H1 (cell line): ENCODE results near the gene PRR3. TPM values are rescaled to one million over a fixed set of nuclear protein-coding genes. Genes with fewer than 3 reads are reported as not detected.

ENCODE experiments used
- CTCF ChIA-PET: fragments of 300-600 bp; sonication (Branson Sonifier 250); formaldehyde crosslinking; loops from one replicate; lab custom pipeline; 2021; ENCODE audit not compliant: partially characterized antibody; lab: Charles Lee
- POLR2A ChIA-PET: fragments of 300-600 bp; sonication (Branson Sonifier 250); formaldehyde crosslinking; loops from one replicate; lab custom pipeline; 2021; ENCODE audit warnings: inconsistent platforms; ENCODE audit not compliant: partially characterized antibody; lab: Charles Lee
- DNase-seq, 2 experiments: peaks; one replicate each; pipeline versions ENCODE4 v3.0.0 to v3.0.0-alpha.2; 2010 to 2022; ENCODE audit warnings: low spot score in 2 of 2, low read depth in 1 of 2, mixed read lengths in 1 of 2
- FAIRE-seq: peaks from 2 replicates; lab custom pipeline; 2011; peaks lifted over from hg19 to GRCh38; lab: Jason Lieb, UNC
- H2AFZ ChIP-seq: 2 replicates; pipeline ENCODE4 v1.8.1; 2012; ENCODE audit warnings: low read length, inconsistent platforms
- H2AK5ac ChIP-seq: 2 replicates; pipeline ENCODE4 v1.6.1; 2013; ENCODE audit warnings: low read depth, low read length
- H2BK120ac ChIP-seq: replicated peaks from 2 replicates; pipeline ENCODE3; 2013; ENCODE audit warnings: low read depth, low read length, inconsistent platforms
- H2BK12ac ChIP-seq: 2 replicates; pipeline ENCODE4 v1.6.1; 2013; ENCODE audit warnings: low read depth, low read length
- H2BK15ac ChIP-seq: 2 replicates; pipeline ENCODE4 v1.6.1; 2013; ENCODE audit warnings: low read length
- H2BK20ac ChIP-seq: 2 replicates; pipeline ENCODE4 v1.6.1; 2013; ENCODE audit warnings: low read length
- H2BK5ac ChIP-seq: 2 replicates; pipeline ENCODE4 v1.6.1; 2013; ENCODE audit warnings: low read depth, low read length
- H3K14ac ChIP-seq: 2 replicates; pipeline ENCODE4 v1.6.1; 2013; ENCODE audit warnings: inconsistent platforms; ENCODE audit not compliant: insufficient read length
- H3K18ac ChIP-seq: 2 replicates; pipeline ENCODE4 v1.6.1; 2013; ENCODE audit warnings: low read length; ENCODE audit errors: extremely low read depth
- H3K23ac ChIP-seq: 2 replicates; pipeline ENCODE4 v1.6.1; 2013; ENCODE audit warnings: inconsistent platforms; ENCODE audit not compliant: insufficient read length
- H3K23me2 ChIP-seq: 2 replicates; pipeline ENCODE4 v1.6.1; 2013; ENCODE audit warnings: low read depth, low read length
- H3K27ac ChIP-seq: 2 replicates; pipeline ENCODE4 v1.6.1; 2011; ENCODE audit warnings: low read depth, low read length, inconsistent platforms
- H3K27me3 ChIP-seq, 4 experiments: replicated peaks in 1 of 4; 1 replicate in 1 of 4; 2 replicates in 3 of 4; pipeline versions ENCODE4 v1.6.1 to v1.8.1; 2011 to 2013; ENCODE audit warnings: low read length in 3 of 4, mild to moderate bottlenecking in 3 of 4, inconsistent platforms in 2 of 4, mixed read lengths in 2 of 4, moderate library complexity in 1 of 4; ENCODE audit not compliant: control insufficient read depth in 3 of 4, insufficient read depth in 3 of 4; ENCODE audit errors: extremely low read depth in 1 of 4
- H3K36me3 ChIP-seq, 4 experiments: 2 replicates each; pipeline versions ENCODE4 v1.6.1 to v1.8.1; 2011 to 2013; ENCODE audit warnings: mild to moderate bottlenecking in 4 of 4, low read length in 3 of 4, moderate library complexity in 2 of 4, control low read depth in 1 of 4, inconsistent platforms in 1 of 4; ENCODE audit not compliant: insufficient read depth in 4 of 4, control insufficient read depth in 2 of 4
- H3K4ac ChIP-seq: replicated peaks from 2 replicates; pipeline ENCODE3; 2013; ENCODE audit warnings: low read length, low read depth, mixed read lengths, inconsistent platforms; ENCODE audit not compliant: insufficient read length
- H3K4me1 ChIP-seq, 4 experiments: replicated peaks in 1 of 4; 1 replicate in 1 of 4; 2 replicates in 3 of 4; pipeline versions ENCODE4 v1.6.1 to v1.8.1; 2011 to 2013; ENCODE audit warnings: low read length in 3 of 4, inconsistent platforms in 2 of 4, mixed read lengths in 1 of 4; ENCODE audit not compliant: insufficient read depth in 4 of 4, control insufficient read depth in 3 of 4
- H3K4me2 ChIP-seq, 2 experiments: 2 replicates each; pipeline versions ENCODE4 v1.6.1 to v1.8.1; 2011 to 2013; ENCODE audit warnings: low read depth in 2 of 2, low read length in 2 of 2, control low read depth in 1 of 2, inconsistent platforms in 1 of 2, mild to moderate bottlenecking in 1 of 2; ENCODE audit not compliant: insufficient read depth in 1 of 2
- H3K4me3 ChIP-seq, 4 experiments: fragments of 200-600, 300-600 bp in 1 of 4; sonication (generic), shearing (Covaris generic), sonication (Bioruptor Twin) in 1 of 4; 2 replicates each; pipeline versions ENCODE4 v1.5.1 to v1.8.1; 2011 to 2016; ENCODE audit warnings: low read length in 4 of 4, low read depth in 3 of 4, control low read depth in 2 of 4, inconsistent platforms in 2 of 4, mild to moderate bottlenecking in 2 of 4, mixed read lengths in 1 of 4, moderate library complexity in 1 of 4; ENCODE audit not compliant: insufficient read depth in 2 of 4; ENCODE audit errors: extremely low read depth in 1 of 4
- H3K56ac ChIP-seq: replicated peaks from 2 replicates; pipeline ENCODE3; 2013; ENCODE audit warnings: low read depth, mild to moderate bottlenecking, mixed read lengths, low read length, inconsistent platforms; ENCODE audit not compliant: insufficient read length
- H3K79me1 ChIP-seq: 2 replicates; pipeline ENCODE4 v1.6.1; 2013; ENCODE audit warnings: low read depth, low read length, control low read depth
- H3K79me2 ChIP-seq, 2 experiments: 2 replicates each; pipeline versions ENCODE4 v1.6.1 to v1.8.1; 2012 to 2013; ENCODE audit warnings: low read length in 2 of 2, mild to moderate bottlenecking in 2 of 2, inconsistent platforms in 1 of 2; ENCODE audit not compliant: insufficient read depth in 2 of 2, control insufficient read depth in 1 of 2
- H3K9ac ChIP-seq, 4 experiments: replicated peaks in 1 of 4; 1 replicate in 1 of 4; 2 replicates in 3 of 4; pipeline versions ENCODE4 v1.6.1 to v1.8.1; 2011 to 2013; ENCODE audit warnings: low read depth in 3 of 4, low read length in 3 of 4, control low read depth in 2 of 4, mild to moderate bottlenecking in 2 of 4, moderate library complexity in 2 of 4, inconsistent platforms in 1 of 4; ENCODE audit errors: extremely low read depth in 1 of 4
- H3K9me3 ChIP-seq, 2 experiments: 2 replicates each; pipeline versions ENCODE4 v1.6.1 to v1.8.1; 2012 to 2013; ENCODE audit warnings: mild to moderate bottlenecking in 2 of 2, moderate library complexity in 2 of 2, control low read depth in 1 of 2, inconsistent platforms in 1 of 2, low read depth in 1 of 2, low read length in 1 of 2, mixed read lengths in 1 of 2; ENCODE audit not compliant: insufficient read depth in 2 of 2
- H4K20me1 ChIP-seq, 2 experiments: replicated peaks in 1 of 2; 2 replicates each; pipeline versions ENCODE3 to v1.8.1; 2011 to 2013; ENCODE audit warnings: inconsistent platforms in 2 of 2, low read length in 2 of 2, mild to moderate bottlenecking in 1 of 2; ENCODE audit not compliant: insufficient read depth in 2 of 2, control insufficient read depth in 1 of 2
- H4K5ac ChIP-seq: 2 replicates; pipeline ENCODE4 v1.6.1; 2013; ENCODE audit warnings: low read length, low read depth, mixed read lengths, inconsistent platforms; ENCODE audit not compliant: insufficient read length
- H4K8ac ChIP-seq: 2 replicates; pipeline ENCODE4 v1.8.0; 2013; ENCODE audit warnings: mild to moderate bottlenecking, moderate library complexity, low read length, inconsistent platforms; ENCODE audit not compliant: insufficient read depth; ENCODE audit errors: extremely low read depth
- H4K91ac ChIP-seq: replicated peaks from 2 replicates; pipeline ENCODE3; 2013; ENCODE audit warnings: low read length, mixed read lengths, inconsistent platforms; ENCODE audit not compliant: insufficient read length
- CHD1 ChIP-seq: IDR thresholded peaks from 2 replicates; pipeline ENCODE4 v1.6.1; 2012; ENCODE audit warnings: low read depth, low read length, improper control_type of control experiment
- GABPA ChIP-seq: IDR thresholded peaks from 2 replicates; pipeline ENCODE4 v1.6.1; 2011; ENCODE audit warnings: mild to moderate bottlenecking, low read length, moderate library complexity, borderline replicate concordance; ENCODE audit not compliant: insufficient read depth
- TEAD4 ChIP-seq: IDR thresholded peaks from 2 replicates; pipeline ENCODE4 v1.6.1; 2012; ENCODE audit warnings: low read depth, low read length, inconsistent platforms, mixed read lengths
- WGBS, 2 experiments: shearing (Covaris generic) in 1 of 2; methylation state at CpG; one replicate each; pipeline versions ENCODE4 v1.1.6 to v1.1.7; 2013 to 2015; ENCODE audit warnings: low lambda C conversion rate in 2 of 2, mixed read lengths in 2 of 2, inconsistent platforms in 1 of 2, low coverage in 1 of 2, missing lambda C conversion rate in 1 of 2; ENCODE audit not compliant: insufficient replicate concordance in 2 of 2, insufficient coverage in 1 of 2, insufficient read length in 1 of 2; ENCODE audit errors: extremely low coverage in 1 of 2, missing lambda C conversion rate in 1 of 2; 5-methylcytosine and 5-hydroxymethylcytosine counted together
- polyA plus RNA-seq, 7 experiments: library from polyadenylated mRNA; depleted of rRNA in 3 of 7; stranded (reverse) in 5 of 7; unstranded in 2 of 7; fragments of >200 nt in 5 of 7; fragments of 200-250 nt in 2 of 7; gene quantifications; 1 replicate in 5 of 7; 2 replicates in 1 of 7; 4 replicates in 1 of 7; pipeline versions ENCODE4 v1.2.1 to v1.2.3, GENCODE V29; 2011 to 2013; ENCODE audit warnings: missing spikeins in 2 of 7, mixed read lengths in 2 of 7
- total RNA-seq: library from RNA; stranded (reverse); fragmentation: NEBNext Ultra II Directional; extraction: Animal tissue kit (Norgen Biotek cat#: 25700); gene quantifications from 2 replicates; pipeline ENCODE4 v1.2.1, GENCODE V29; 2021
- TF ChIP-seq, protein P1 (sequence below): IDR thresholded peaks from 2 replicates; pipeline ENCODE4 v1.6.1; 2011; ENCODE audit warnings: low read depth, mild to moderate bottlenecking, low read length; ENCODE audit not compliant: insufficient read depth

Gene PRR3
- total and polyA plus RNA-seq, 2 of the 8 experiments (the other 6 are each of a cell fraction or from before 2014, with no cell fraction given), result 10.5 to 24.2 TPM

DNA sequence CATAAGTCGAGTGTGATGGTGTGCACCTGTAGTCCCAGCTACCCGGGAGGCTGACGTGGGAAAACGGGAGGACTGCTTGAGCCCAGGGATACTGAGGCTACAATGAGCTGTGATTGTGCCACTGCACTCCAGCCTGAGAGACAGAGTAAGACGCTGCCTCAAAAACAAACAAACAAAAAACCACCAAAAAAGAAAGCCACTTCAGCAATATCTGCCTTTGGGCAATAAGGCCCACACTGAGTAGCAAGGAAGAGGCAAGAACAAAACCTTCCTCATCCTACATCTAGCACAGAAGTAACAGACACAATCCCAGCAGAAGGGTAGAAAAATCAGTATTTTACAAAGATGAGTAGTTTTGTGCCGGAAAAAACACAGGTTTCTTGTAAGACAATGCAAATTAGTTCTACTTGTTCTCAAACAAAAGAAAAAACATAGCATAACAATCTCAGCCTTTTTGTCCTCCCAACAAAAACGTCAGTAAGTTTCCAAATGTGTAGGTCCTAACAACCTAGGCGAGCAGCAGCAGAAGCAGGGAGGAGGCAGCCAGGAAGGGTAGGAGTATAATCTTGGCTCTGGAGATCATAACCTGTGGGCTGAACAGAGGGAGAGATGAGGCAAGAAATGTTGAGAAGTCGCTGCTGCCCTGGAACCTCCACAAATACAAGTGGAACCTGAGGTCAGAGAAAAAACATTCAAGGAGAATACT is 54.2 kb downstream of the PRR3 start:
- H3K9ac ChIP-seq, result no peak overlapping the region
- FAIRE-seq (no peak), DNase-seq (no peak)
- no peak overlapping the region for H2BK20ac ChIP-seq
- peaks cover 9% of the 10 kb centered on the region for H3K23me2 ChIP-seq
- no peaks in the 10 kb centered on the region for H3K27me3 ChIP-seq
- no peak overlapping the region for H2AK5ac ChIP-seq
- no peak overlapping the region for H3K14ac ChIP-seq
- H3K79me1 ChIP-seq, result peaks cover 8% of the 10 kb centered on the region; the same call in 1 of the 2 replicates
- peaks cover 0 to 6% (median 3%) of the 10 kb centered on the region in 4 experiments; a peak in 4 of 7 replicates for H3K4me1 ChIP-seq
- no peak overlapping the region for H4K5ac ChIP-seq
- no peak overlapping the region for H3K4ac ChIP-seq
- H3K4me2 ChIP-seq, result no peak overlapping the region; a peak in 1 of 4 replicates
- POLR2A ChIA-PET, result interaction anchor here (0.5 to 4.8 kb wide), 29 partner anchors 10 to 131 kb away, joined by 3 to 443 read pairs (median 6); partner anchors contain the start of genes ABCF1, ATAT1, GNL1 and MDC1
- no peak overlapping the region for H2AFZ ChIP-seq
- no peak overlapping the region for H2BK120ac ChIP-seq
- H2BK15ac ChIP-seq, result no peak overlapping the region
- no peak overlapping the region for H4K8ac ChIP-seq
- no peak overlapping the region for H3K23ac ChIP-seq
- no peak overlapping the region for H2BK5ac ChIP-seq
- H3K79me2 ChIP-seq, result peaks cover 0 to 52% of the 10 kb centered on the region in 2 experiments; a peak in 3 of 4 replicates
- 88% methylated on average over 9 of the region's 9 CpGs; no CpG with 5 or more reads in 1 of the 2 experiments for WGBS, 2 experiments
- no peak overlapping the region for H3K27ac ChIP-seq
- H3K9me3 ChIP-seq, result no peaks in the 10 kb centered on the region
- no peak for TF ChIP-seq GABPA
- TF ChIP-seq TEAD4, result no peak
- TF ChIP-seq CHD1, result no peak
- TF ChIP-seq, protein P1, sequence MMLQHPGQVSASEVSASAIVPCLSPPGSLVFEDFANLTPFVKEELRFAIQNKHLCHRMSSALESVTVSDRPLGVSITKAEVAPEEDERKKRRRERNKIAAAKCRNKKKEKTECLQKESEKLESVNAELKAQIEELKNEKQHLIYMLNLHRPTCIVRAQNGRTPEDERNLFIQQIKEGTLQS, result no peak
- no peak overlapping the region for H4K91ac ChIP-seq
- H3K18ac ChIP-seq, result no peak overlapping the region
- CTCF ChIA-PET, result interaction anchor here (1.1 to 1.7 kb wide), 5 partner anchors 10 to 119 kb away, joined by 3 to 5 read pairs (median 3); no protein-coding TSS in a partner anchor
- H3K36me3 ChIP-seq, result peaks cover 20 to 71% (median 39%) of the 10 kb centered on the region in 4 experiments
- peaks cover 4 to 6% of the 10 kb centered on the region in 2 experiments for H4K20me1 ChIP-seq
- H2BK12ac ChIP-seq, result no peak overlapping the region
- H3K56ac ChIP-seq, result no peak overlapping the region
- H3K4me3 ChIP-seq, result no peak overlapping the region
